NB4 (cell line): ENCODE results near the gene UTP18.

Source experiments
- POLR2A ChIP-seq: IDR thresholded peaks from 2 replicates; pipeline ENCODE4 v1.6.1; 2011; ENCODE audit warnings: mild to moderate bottlenecking; ENCODE audit not compliant: insufficient read length; ENCODE audit errors: extremely low read depth
- TF ChIP-seq, protein P1 (sequence below): IDR thresholded peaks from one replicate; pipeline ENCODE4 v1.5.1; 2012; ENCODE audit warnings: low read depth, low read length
- TF ChIP-seq, protein P2 (sequence below): IDR thresholded peaks from 2 replicates; pipeline ENCODE4 v1.6.1; 2011; ENCODE audit warnings: low read depth, low read length

DNA sequence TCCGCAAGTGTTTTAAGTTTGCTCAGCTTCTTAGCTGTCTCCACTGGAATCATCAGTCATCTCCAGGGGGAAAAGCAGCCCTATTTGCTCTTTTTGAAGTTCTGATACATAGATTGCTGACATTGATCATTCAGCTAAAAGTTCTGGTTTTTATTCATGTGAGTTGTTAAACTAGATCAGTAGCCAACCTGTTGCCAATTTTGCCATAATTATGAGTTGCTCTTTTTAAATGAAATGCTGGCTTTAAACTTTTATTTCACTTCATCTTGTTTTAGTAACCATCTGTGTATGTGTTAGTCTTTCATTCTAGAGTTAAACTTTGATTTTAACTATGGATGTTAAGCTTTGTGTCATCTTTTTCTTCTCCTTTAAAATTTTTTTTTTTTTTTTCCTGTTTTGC, 12.5 kb downstream of the UTP18 start:
- TF ChIP-seq, protein P1, sequence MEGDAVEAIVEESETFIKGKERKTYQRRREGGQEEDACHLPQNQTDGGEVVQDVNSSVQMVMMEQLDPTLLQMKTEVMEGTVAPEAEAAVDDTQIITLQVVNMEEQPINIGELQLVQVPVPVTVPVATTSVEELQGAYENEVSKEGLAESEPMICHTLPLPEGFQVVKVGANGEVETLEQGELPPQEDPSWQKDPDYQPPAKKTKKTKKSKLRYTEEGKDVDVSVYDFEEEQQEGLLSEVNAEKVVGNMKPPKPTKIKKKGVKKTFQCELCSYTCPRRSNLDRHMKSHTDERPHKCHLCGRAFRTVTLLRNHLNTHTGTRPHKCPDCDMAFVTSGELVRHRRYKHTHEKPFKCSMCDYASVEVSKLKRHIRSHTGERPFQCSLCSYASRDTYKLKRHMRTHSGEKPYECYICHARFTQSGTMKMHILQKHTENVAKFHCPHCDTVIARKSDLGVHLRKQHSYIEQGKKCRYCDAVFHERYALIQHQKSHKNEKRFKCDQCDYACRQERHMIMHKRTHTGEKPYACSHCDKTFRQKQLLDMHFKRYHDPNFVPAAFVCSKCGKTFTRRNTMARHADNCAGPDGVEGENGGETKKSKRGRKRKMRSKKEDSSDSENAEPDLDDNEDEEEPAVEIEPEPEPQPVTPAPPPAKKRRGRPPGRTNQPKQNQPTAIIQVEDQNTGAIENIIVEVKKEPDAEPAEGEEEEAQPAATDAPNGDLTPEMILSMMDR: no peak
- no peak for TF ChIP-seq POLR2A
- TF ChIP-seq, protein P2, sequence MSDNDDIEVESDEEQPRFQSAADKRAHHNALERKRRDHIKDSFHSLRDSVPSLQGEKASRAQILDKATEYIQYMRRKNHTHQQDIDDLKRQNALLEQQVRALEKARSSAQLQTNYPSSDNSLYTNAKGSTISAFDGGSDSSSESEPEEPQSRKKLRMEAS: no peak
